Liver (tissue), 3 donors: ENCODE measurements around the gene SP140L.

ENCODE experiments used
- EGR1 ChIP-seq, 2 donors: IDR thresholded peaks; 2 replicates each; pipeline ENCODE4 v1.6.1; 2016 to 2018; ENCODE audit warnings: antibody characterized with exemption in 2 of 2, low read depth in 2 of 2
- JUND ChIP-seq, 2 donors: IDR thresholded peaks; 2 replicates each; pipeline ENCODE4 v1.6.1; 2016; ENCODE audit warnings: antibody characterized with exemption in 2 of 2
- REST ChIP-seq: IDR thresholded peaks from 2 replicates; pipeline ENCODE4 v1.6.1; 2016; ENCODE audit warnings: antibody characterized with exemption, mild to moderate bottlenecking
- RXRA ChIP-seq, 2 donors: IDR thresholded peaks; 2 replicates each; pipeline ENCODE4 v1.6.1; 2017 to 2018; ENCODE audit warnings: antibody characterized with exemption in 2 of 2, mild to moderate bottlenecking in 1 of 2
- TF ChIP-seq, protein P1 (sequence below): fragments of 150-350 bp; IDR thresholded peaks from 2 replicates; pipeline ENCODE4 v1.5.1; 2017; ENCODE audit warnings: improper control_type of control experiment, low read depth, low read length; ENCODE audit not compliant: missing input control
- TF ChIP-seq, protein P2 (sequence below): IDR thresholded peaks from 2 replicates; pipeline ENCODE4 v1.6.1; 2016; ENCODE audit warnings: antibody characterized with exemption
- donor health status: healthy.
- donor health status: healthy.

DNA sequence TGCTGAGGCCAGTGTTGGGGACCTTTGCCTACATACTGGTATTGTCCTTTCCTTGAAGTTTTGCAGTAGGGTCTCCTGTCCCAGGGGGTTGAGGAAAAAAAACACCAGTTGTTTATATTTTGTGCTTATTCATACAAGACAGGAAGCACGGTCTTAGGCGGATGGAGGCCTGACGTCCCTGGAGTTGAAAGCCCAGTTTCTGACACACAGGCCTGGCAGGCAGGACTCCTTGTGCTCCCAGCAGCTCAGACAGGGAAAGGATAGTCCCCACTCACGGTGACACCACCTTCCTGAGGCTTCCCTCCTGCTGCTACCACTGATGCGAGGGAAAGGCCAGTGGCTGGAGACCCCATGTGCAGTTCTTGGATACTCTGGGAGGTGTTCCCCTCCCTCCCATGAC is 73.5 kb downstream of the SP140L start:
- TF ChIP-seq, protein P1, sequence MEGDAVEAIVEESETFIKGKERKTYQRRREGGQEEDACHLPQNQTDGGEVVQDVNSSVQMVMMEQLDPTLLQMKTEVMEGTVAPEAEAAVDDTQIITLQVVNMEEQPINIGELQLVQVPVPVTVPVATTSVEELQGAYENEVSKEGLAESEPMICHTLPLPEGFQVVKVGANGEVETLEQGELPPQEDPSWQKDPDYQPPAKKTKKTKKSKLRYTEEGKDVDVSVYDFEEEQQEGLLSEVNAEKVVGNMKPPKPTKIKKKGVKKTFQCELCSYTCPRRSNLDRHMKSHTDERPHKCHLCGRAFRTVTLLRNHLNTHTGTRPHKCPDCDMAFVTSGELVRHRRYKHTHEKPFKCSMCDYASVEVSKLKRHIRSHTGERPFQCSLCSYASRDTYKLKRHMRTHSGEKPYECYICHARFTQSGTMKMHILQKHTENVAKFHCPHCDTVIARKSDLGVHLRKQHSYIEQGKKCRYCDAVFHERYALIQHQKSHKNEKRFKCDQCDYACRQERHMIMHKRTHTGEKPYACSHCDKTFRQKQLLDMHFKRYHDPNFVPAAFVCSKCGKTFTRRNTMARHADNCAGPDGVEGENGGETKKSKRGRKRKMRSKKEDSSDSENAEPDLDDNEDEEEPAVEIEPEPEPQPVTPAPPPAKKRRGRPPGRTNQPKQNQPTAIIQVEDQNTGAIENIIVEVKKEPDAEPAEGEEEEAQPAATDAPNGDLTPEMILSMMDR: no peak
- TF ChIP-seq JUND (IDR thresholded peaks at IDR 0.05) (no peak), RXRA (IDR thresholded peaks at IDR 0.05) (no peak), EGR1 (IDR thresholded peaks at IDR 0.05; ENCODE audit: low read depth in 2 of 2) (no peak), REST (no peak)
- TF ChIP-seq, protein P2, sequence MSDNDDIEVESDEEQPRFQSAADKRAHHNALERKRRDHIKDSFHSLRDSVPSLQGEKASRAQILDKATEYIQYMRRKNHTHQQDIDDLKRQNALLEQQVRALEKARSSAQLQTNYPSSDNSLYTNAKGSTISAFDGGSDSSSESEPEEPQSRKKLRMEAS: no peak
